Fibroblast of skin of abdomen (primary cell): ENCODE results near the gene CCDC92.

ENCODE experiments used
- DNase-seq: peaks from one replicate; pipeline ENCODE4 v3.0.0-alpha.2; 2013

Gene CCDC92

DNA sequence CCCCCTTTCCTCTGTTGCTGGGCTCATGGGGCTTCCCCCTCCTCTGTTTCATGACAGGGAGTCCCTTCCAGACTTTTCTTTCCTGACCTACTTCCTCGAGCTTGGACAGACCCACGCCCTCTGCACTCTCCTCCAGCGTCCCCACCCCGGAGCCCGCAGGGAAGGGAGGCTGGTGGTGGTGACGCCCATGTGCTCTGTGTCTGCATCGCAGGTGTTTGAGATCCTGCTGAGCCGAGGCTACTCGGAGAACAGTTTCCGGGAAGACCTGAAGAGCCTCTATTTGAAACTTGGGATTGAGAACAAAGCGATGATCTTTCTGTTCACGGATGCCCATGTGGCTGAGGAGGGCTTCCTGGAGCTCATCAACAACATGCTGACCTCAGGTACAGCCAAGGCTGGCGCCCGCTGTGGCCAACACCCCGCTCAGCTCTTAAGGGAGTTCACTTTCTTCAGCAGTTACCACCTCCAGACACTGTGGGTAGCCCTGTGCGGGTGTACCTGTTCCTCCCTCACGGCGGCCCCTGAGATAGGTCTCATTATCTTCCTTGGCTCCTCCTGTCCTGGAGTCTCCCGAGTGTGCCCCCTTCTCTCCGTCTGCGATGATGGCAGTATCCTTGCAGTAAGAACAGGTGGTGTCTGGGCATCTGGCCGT is 85.6 kb downstream of the CCDC92 start:
- DNase-seq, result no peak

DNA sequence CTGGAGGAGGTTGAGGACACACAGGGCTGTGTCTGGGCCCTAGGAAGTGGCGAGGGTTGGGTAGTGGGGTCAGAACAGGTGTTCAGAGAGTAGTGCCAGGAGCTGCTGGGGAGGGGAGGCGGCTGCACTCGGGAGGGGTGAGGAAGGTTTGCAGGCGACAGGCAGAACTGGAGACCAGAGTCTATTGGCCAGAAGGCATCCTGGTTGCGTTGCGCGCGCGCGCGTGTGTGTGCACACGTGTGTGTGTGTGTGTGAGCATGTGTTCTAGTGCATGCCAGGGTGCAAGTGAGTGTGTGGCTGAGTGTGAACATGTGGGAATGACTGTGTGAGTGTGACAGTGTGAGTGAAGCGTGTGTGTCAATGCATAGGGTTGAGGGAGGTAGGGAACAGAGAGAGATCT is 86.4 kb downstream of the CCDC92 start:
- no peak for DNase-seq
